Transverse colon (tissue), 3 donors: ENCODE results near the gene GNRH2.

Experiments
- POLR2A ChIP-seq: fragments of 450-650 bp; IDR thresholded peaks from one replicate; pipeline ENCODE4 v1.6.1; 2016; ENCODE audit warnings: antibody characterized with exemption, mild to moderate bottlenecking, moderate library complexity
- TF ChIP-seq, protein P1 (sequence below), 5 experiments: fragments of 200-600 bp in 3 of 5; fragments of 450-650 bp in 2 of 5; sonication (generic) in 3 of 5; IDR thresholded peaks; 1 replicate in 2 of 5; 2 replicates in 3 of 5; pipeline ENCODE4 v1.5.1; 2016 to 2017; ENCODE audit warnings: antibody characterized with exemption in 5 of 5, inconsistent platforms in 3 of 5, mild to moderate bottlenecking in 2 of 5, moderate library complexity in 1 of 5

- TF ChIP-seq POLR2A: no peak
- TF ChIP-seq, protein P1, sequence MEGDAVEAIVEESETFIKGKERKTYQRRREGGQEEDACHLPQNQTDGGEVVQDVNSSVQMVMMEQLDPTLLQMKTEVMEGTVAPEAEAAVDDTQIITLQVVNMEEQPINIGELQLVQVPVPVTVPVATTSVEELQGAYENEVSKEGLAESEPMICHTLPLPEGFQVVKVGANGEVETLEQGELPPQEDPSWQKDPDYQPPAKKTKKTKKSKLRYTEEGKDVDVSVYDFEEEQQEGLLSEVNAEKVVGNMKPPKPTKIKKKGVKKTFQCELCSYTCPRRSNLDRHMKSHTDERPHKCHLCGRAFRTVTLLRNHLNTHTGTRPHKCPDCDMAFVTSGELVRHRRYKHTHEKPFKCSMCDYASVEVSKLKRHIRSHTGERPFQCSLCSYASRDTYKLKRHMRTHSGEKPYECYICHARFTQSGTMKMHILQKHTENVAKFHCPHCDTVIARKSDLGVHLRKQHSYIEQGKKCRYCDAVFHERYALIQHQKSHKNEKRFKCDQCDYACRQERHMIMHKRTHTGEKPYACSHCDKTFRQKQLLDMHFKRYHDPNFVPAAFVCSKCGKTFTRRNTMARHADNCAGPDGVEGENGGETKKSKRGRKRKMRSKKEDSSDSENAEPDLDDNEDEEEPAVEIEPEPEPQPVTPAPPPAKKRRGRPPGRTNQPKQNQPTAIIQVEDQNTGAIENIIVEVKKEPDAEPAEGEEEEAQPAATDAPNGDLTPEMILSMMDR (IDR thresholded peaks at IDR 0.05): no peak
These were observed 51.6 kb downstream of the GNRH2 start for GRCh38 chr20:3094848-3095629.
